ENCODE results near the gene TREH. TPM values are rescaled to one million over a fixed set of nuclear protein-coding genes. Genes with fewer than 3 reads are reported as not detected.

The TREH gene
- total RNA-seq, 1 donor = not detected

GRCh38 chr11:118633319-118633690 lies 46.1 kb downstream of the TREH start:
- no peak for DNase-seq (ENCODE audit: low read depth)
- TF ChIP-seq CTCF (IDR thresholded peaks at IDR 0.05; ENCODE audit: insufficient read depth, low read depth, low read length) = no peak
- H3K4me3 ChIP-seq (ENCODE audit: low read depth, low read length) = no peak overlapping the region

- DNase-seq (ENCODE audit: low read depth) = no peak
- TF ChIP-seq CTCF (IDR thresholded peaks at IDR 0.05; ENCODE audit: insufficient read depth, low read depth, low read length) = no peak
- H3K4me3 ChIP-seq (ENCODE audit: low read depth, low read length) = no peak overlapping the region
Observed at GRCh38 chr11:118632577-118633318, 46.7 kb downstream of the TREH start.

GRCh38 chr11:118631142-118631909 lies 48.1 kb downstream of the TREH start:
- no peak for DNase-seq (ENCODE audit: low read depth)
- TF ChIP-seq CTCF (IDR thresholded peaks at IDR 0.05; ENCODE audit: insufficient read depth, low read depth, low read length) = no peak
- no peak overlapping the region for H3K4me3 ChIP-seq (ENCODE audit: low read depth, low read length)

- no peak overlapping the region for H3K4me3 ChIP-seq (ENCODE audit: low read depth, low read length)
- no peak for TF ChIP-seq CTCF (IDR thresholded peaks at IDR 0.05; ENCODE audit: insufficient read depth, low read depth, low read length)
- no peak for DNase-seq (ENCODE audit: low read depth)
Observed at GRCh38 chr11:118629761-118630661, 49.4 kb downstream of the TREH start.

- no peak overlapping the region for H3K4me3 ChIP-seq (ENCODE audit: low read depth, low read length)
- DNase-seq (ENCODE audit: low read depth) = no peak
- TF ChIP-seq CTCF (IDR thresholded peaks at IDR 0.05; ENCODE audit: insufficient read depth, low read depth, low read length) = no peak
Observed at GRCh38 chr11:118628861-118629549, 50.4 kb downstream of the TREH start.

- DNase-seq (ENCODE audit: low read depth) = no peak
- no peak for TF ChIP-seq CTCF (IDR thresholded peaks at IDR 0.05; ENCODE audit: insufficient read depth, low read depth, low read length)
- no peak overlapping the region for H3K4me3 ChIP-seq (ENCODE audit: low read depth, low read length)
Observed at GRCh38 chr11:118628432-118628831, 51.0 kb downstream of the TREH start.

Measured in fibroblast of villous mesenchyme (primary cell).